HG03196 (cell line): ENCODE results near the gene TADA2A.

Source experiments
- ATAC-seq: cut with Tn5 transposase; IDR thresholded peaks from one replicate; pipeline ENCODE4 v1.9.1; 2021; ENCODE audit not compliant: unreplicated experiment

Gene TADA2A

DNA sequence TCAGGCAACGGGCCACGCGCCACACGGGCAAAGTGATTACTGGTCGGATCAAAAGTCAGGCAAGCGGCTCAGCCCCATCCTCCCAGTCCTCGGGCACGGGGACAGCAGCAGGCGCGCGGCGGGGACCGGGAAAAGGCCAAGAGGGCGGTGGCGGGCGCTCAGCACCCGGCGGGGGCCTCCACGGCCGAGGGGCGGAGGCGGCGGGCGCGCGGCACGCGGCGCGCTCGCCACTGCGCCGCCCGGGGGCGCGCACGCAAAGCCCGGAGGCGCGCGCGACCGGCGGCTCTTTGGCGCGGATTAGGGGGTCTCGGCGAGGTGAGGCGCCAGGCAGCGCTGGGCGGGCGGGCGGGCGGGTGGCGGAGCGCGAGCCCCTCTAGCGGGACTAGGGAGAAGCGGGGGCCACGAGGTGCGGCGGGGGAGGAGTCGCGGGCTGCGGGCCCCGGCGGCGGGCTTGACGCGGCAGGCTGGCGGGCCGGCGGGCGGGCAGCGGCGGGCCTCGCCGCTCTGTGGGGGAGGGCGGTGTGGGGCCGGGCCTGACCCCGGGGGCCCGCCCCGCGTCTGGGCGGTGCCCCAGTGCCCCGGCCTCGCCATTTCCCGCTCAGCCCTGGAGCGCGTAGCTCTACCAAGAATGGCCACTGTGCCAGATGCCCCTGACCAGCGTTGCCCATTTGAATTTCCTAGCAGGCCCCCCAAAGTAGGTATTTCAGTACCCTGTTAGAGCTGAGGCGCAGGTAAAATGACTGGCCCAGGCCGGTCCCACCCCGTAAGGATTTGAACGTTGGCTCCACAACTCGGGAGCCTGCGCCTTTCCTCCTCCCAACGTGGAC is at the start of gene TADA2A, which contains the start of gene ACACA:
Gene TADA2A, plus strand, starts transcription at position 252 of the 827 bp plus-strand sequence. CDS start 4,480 bp downstream, outside the sequence.
Gene ACACA, minus strand, starts transcription at position 202 of the 827 bp plus-strand sequence. CDS start 537 bp downstream, outside the sequence.
- peak; percentile 78 for ATAC-seq

GRCh38 chr17:37358098-37358829 is 48.4 kb upstream of the TADA2A start:
- ATAC-seq = peak; percentile 19

GRCh38 chr17:37358830-37359681 is 47.6 kb upstream of the TADA2A start:
- ATAC-seq = peak; percentile 86

DNA sequence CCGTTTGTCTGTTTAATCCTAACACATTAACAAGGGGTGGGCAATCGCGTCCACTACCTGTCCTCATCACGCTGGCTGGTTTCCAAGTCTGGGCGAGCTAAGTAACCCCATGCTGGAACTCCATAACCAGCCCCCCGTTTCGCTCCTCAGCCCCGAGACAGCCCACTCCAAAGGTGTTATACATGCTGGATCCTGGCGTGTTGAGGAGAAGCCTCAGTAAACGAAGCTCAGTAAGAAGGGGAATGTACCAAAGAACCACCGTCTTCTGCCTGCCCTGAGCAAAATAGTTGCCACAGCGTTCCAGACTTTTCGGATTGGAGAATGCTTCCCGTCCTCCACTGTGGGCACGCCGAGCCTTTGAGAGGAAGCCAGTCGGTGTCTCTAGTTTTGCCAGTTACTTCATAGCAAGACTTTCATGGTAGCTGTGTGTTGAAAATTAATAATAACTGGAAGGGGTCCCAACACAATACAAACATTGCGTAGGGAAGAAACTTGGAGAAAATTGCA is 47.0 kb upstream of the TADA2A start:
- no peak for ATAC-seq

GRCh38 chr17:37360632-37361031 is 46.1 kb upstream of the TADA2A start:
- ATAC-seq = no peak

GRCh38 chr17:37361543-37361942 is 45.1 kb upstream of the TADA2A start:
- ATAC-seq = no peak

DNA sequence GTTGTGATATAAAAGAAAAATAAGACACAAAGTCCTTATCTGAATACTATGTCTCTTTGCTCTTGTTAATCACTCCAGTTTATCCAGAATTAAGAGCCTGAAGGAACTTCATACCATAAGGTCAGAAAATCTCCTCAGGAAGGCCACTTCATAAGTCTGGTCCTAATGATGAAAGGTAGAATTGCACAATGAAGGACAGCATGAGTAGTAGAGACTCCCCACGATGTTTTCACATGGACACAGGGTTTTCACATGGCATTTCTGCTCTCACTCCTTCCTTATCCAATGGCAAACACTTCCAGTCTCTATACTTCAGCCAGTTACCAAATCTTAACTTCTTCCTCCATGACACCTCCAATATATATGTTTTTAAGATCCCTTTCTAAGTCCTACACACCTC is 41.1 kb upstream of the TADA2A start:
- ATAC-seq = no peak

DNA sequence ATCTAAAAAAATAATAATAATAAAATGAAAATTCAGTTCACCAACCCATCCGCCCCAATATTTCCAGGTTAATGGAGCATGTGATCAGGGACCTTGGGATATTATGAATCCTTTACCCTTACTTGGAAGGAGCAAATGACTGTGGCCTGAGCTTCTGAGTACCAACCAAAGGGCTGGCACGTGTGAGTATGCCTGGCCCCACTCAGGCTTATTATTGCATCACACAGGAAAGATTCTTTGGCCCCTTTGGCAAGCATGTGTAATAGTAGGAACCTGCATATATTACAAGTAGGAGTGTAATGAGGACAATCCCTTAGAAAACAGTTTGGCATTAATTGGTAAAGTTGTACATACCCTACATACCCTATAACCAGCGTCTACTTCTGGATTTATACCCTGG is 38.1 kb upstream of the TADA2A start:
- no peak for ATAC-seq

GRCh38 chr17:37373530-37374159 is 33.0 kb upstream of the TADA2A start:
- peak; percentile 58 for ATAC-seq

DNA sequence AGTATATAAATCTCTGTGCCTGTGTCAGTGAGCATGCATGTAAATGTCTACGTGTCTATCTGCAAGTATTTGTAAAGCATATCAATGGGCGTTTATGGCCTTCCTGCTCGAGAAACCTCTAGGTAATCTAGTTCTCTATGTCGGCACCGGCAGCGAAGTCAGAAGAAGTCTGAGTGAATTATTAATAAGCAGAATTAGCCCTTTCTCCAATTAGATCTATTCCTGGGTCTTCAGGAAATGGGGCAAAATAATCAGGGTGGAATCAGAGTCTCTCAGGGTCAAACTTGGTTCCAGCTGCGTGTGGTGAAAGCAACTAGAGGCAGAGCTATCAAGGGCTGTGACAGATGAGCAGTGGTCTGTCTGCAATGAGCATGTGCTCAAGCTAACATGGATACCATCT is 31.0 kb upstream of the TADA2A start, which contains the start of gene C17orf78:
Gene C17orf78, plus strand, starts transcription at position 280 of the 400 bp plus-strand sequence. Its CDS starts 108 bp downstream, at position 388.
- ATAC-seq = no peak

DNA sequence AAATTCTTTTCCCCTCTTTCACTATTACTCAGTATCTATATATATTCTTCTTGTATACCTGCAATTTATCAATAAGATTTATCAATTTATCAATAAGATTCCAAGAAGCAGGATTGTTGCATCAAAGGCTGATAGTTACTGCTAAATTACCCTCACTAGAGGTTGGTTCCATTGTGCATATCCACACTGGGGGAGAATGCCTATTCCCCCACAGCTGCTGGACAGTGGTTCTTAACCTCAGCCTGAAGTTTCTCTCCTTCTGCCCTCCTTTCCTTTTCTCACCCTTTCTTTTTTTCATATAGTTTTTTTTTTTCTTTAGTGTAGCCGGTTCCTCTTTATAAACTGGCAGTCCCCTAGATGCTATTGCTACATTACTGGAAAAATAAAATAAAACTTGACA is 24.6 kb upstream of the TADA2A start:
- ATAC-seq = no peak

DNA sequence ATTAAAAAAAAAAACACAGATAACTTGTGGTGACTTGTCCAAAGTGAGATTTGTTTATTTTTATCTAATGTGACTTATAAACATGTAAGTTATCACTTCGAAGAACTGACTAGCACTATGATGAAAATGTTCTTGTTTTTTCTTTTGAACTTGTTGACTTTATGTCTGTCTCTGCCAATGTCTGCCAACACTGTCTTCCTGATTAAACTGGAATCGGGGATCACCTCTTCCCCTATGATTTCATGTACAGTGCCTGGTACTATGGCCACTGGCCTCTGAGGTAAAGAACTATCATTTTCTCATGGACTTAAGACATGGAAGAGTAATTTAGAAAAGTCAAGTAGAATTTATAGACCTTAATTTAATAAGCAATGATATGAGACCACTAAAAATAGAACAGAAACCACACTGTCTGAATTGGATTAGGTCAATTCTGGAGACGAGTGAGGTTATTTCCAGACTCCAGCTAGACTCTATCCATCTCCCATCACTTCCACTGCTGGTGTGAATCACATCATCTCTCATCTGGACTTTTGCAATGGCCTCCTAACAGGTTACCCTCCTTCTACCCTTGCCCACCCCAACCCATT is 22.0 kb upstream of the TADA2A start:
- no peak for ATAC-seq

- no peak for ATAC-seq
Observed at GRCh38 chr17:37385474-37385990, 21.2 kb upstream of the TADA2A start.

DNA sequence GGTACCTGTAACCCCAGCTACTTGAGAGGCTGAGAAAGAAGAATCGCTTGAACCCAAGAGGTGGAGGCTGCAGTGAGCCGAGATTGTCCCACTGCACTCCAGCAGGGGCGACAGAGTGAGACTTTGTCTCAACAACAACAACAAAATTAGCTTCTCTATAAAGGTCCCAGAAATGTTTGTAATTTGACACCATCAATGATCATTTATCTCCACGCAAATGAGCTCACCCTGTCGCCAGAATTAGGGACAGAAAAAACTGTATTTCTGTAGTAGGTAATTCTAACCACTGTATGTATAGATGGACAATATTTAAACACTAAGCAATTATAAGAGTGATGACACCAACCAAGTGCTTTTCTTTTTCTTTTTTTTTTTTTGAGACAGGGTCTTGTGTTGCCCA is 20.2 kb upstream of the TADA2A start:
- no peak for ATAC-seq

DNA sequence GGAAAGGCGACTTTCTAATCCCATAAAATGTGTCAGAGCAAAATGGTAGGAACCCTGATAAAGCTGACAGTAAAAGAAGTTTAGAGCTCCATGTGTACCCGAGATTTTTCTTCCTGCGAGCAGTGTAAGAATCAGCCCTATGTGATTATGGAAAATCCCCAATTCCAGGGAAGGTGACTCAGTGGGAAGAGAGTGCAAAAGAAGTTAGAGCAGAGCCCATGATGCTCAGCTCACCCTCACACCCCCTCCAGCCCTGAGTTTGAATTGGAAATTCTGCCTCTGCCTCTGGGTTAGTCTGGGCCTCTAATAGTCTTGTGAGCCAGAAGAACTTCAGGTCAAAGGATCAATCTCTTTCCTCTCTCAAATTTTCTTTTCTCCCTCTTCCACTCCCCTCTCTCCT is 18.4 kb upstream of the TADA2A start:
- no peak for ATAC-seq

- ATAC-seq = no peak
Observed at GRCh38 chr17:37389160-37389559, 17.5 kb upstream of the TADA2A start.

DNA sequence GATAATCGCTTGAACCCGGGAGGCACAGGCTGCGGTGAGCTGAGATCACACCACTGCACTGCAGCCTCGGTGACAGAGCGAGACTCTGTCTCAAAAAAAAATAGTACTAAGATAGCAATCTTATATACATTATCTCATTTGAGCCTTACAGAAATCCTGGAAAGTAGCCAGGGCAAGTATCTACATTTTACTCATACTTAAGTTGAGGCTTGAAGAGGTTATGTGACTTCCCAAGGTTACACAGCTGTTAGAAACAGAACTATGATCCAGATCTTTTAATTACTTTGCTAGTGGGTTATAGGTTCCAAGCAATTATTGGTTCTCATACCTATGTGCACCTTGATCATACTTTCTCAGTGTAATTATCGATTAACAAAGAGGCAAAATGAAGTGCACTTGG is 15.5 kb upstream of the TADA2A start:
- no peak for ATAC-seq

- peak; percentile 54 for ATAC-seq
Observed at GRCh38 chr17:37392024-37392590, 14.6 kb upstream of the TADA2A start.

- ATAC-seq = no peak
Observed at GRCh38 chr17:37393352-37393751, 13.3 kb upstream of the TADA2A start.
